K562 (cell line): ENCODE data around the gene HAX1. TPM values are rescaled to one million over a fixed set of nuclear protein-coding genes. Genes with fewer than 3 reads are reported as not detected.

ENCODE experiments used
- BCL6 ChIP-seq: fragments of 250-450 bp; sonication (Bioruptor Pico); IDR thresholded peaks from 2 replicates; pipeline ENCODE4 v1.4.0; 2020
- BRD9 ChIP-seq: fragments of 450-650 bp; IDR thresholded peaks from 2 replicates; pipeline ENCODE4 v1.6.1; 2018; ENCODE audit warnings: low read depth; ENCODE audit not compliant: partially characterized antibody
- CXXC5 ChIP-seq: fragments of 250-450 bp; sonication (Bioruptor Pico); IDR thresholded peaks from 2 replicates; pipeline ENCODE4 v1.8.0; 2022; ENCODE audit warnings: inconsistent platforms, mild to moderate bottlenecking, moderate library complexity
- FOXA3 ChIP-seq, 2 experiments: fragments of 450-650 bp in 1 of 2; sonication (generic) in 1 of 2; formaldehyde crosslinking; IDR thresholded peaks in 1 of 2; conservative IDR thresholded peaks in 1 of 2; 2 replicates each; pipeline versions ENCODE4 v1.4.0 to v1.8.0; 2020 to 2022; ENCODE audit warnings: mild to moderate bottlenecking in 2 of 2, missing genetic modification reagents in 1 of 2
- FOXK2 ChIP-seq, 2 experiments: fragments of 450-650 bp; IDR thresholded peaks in 1 of 2; conservative IDR thresholded peaks in 1 of 2; 2 replicates each; pipeline ENCODE4 v1.6.1; 2016; ENCODE audit warnings: low read depth in 2 of 2, mild to moderate bottlenecking in 1 of 2
- FUS ChIP-seq: fragments of 200-400 bp; formaldehyde crosslinking; optimal IDR thresholded peaks from 2 replicates; pipeline ENCODE3; 2017; ENCODE audit warnings: low read depth, low read length
- GABPB2 ChIP-seq: fragments of 250-450 bp; sonication (Bioruptor Pico); conservative IDR thresholded peaks from 2 replicates; pipeline ENCODE4 v1.5.1; 2021; ENCODE audit warnings: mild to moderate bottlenecking
- GATA2 ChIP-seq: sonication (generic); formaldehyde crosslinking; IDR thresholded peaks from 2 replicates; pipeline ENCODE4 v1.4.0; 2020; ENCODE audit warnings: mild to moderate bottlenecking, missing genetic modification reagents
- HNRNPUL1 ChIP-seq: fragments of 200-400 bp; formaldehyde crosslinking; IDR thresholded peaks from 2 replicates; pipeline ENCODE4 v1.6.1; 2017; ENCODE audit warnings: low read length
- KAT8 ChIP-seq: fragments of 450-650 bp; IDR thresholded peaks from 2 replicates; pipeline ENCODE4 v1.6.1; 2016; ENCODE audit warnings: low read depth, mild to moderate bottlenecking
- KDM5B ChIP-seq: fragments of 200-600 bp; sonication (generic); IDR thresholded peaks from 2 replicates; pipeline ENCODE4 v1.6.1; 2012; ENCODE audit warnings: low read depth, mild to moderate bottlenecking, moderate library complexity, low read length, control low read depth, inconsistent platforms; ENCODE audit not compliant: insufficient replicate concordance
- MXI1 ChIP-seq: IDR thresholded peaks from 2 replicates; pipeline ENCODE4 v1.6.1; 2011; ENCODE audit warnings: low read depth, mild to moderate bottlenecking, improper control_type of control experiment, low read length
- NEUROD1 ChIP-seq: fragments of 150-350 bp; IDR thresholded peaks from 2 replicates; pipeline ENCODE4 v1.6.1; 2014; ENCODE audit warnings: borderline replicate concordance, low read length, low read depth; ENCODE audit not compliant: partially characterized antibody
- NFIC ChIP-seq: fragments of 450-650 bp; IDR thresholded peaks from 2 replicates; pipeline ENCODE4 v1.6.1; 2017; ENCODE audit warnings: mild to moderate bottlenecking, inconsistent platforms
- RB1 ChIP-seq: fragments of 450-650 bp; IDR thresholded peaks from 2 replicates; pipeline ENCODE4 v1.6.1; 2017; ENCODE audit warnings: low read depth, mild to moderate bottlenecking
- RNF2 ChIP-seq: sonication (generic); IDR thresholded peaks from 2 replicates; pipeline ENCODE4 v1.6.1; 2016
- SMARCA4 ChIP-seq: fragments of 450-650 bp; IDR thresholded peaks from 2 replicates; pipeline ENCODE4 v1.6.1; 2016
- STAT5A ChIP-seq: IDR thresholded peaks from 2 replicates; pipeline ENCODE4 v1.6.1; 2012; ENCODE audit warnings: low read length, inconsistent platforms, borderline replicate concordance
- TAF15 ChIP-seq: fragments of 200-400 bp; formaldehyde crosslinking; IDR thresholded peaks from 2 replicates; pipeline ENCODE4 v1.6.1; 2017; ENCODE audit warnings: mild to moderate bottlenecking, low read depth, low read length, moderate library complexity
- ZNF584 ChIP-seq: fragments of 200-800 bp; sonication (Bioruptor generic); IDR thresholded peaks from 2 replicates; pipeline ENCODE4 v1.6.1; 2016; ENCODE audit warnings: low read depth, mild to moderate bottlenecking, missing genetic modification characterization, missing compliant biosample characterization
- ZNF586 ChIP-seq: fragments of 450-650 bp; formaldehyde crosslinking; conservative IDR thresholded peaks from 2 replicates; pipeline ENCODE4 v1.4.0; 2020; ENCODE audit warnings: mild to moderate bottlenecking, moderate library complexity
- polyA plus RNA-seq, 8 experiments: library from polyadenylated mRNA; depleted of rRNA in 4 of 8; stranded (reverse) in 5 of 8; unstranded in 3 of 8; fragments of >200 nt; fragmentation: Nextera tagmentation in 2 of 8; fragmentation: Illumina TruSeq in 1 of 8; extraction: Ambion mirVana in 2 of 8; extraction: Trizol in 1 of 8; gene quantifications; 2 replicates each; pipeline versions ENCODE4 v1.2.1 to v1.2.3, GENCODE V29; 2011 to 2014; ENCODE audit warnings: inconsistent platforms in 1 of 8, missing spikeins in 1 of 8
- total RNA-seq, 7 experiments: library from RNA; depleted of rRNA in 6 of 7; stranded (reverse); fragments of >200 nt in 6 of 7; fragmentation: Illumina TruSeq in 2 of 7; extraction: Trizol in 2 of 7; gene quantifications; 2 replicates each; pipeline versions ENCODE4 v1.2.1 to v1.2.3, GENCODE V29; 2011 to 2021; ENCODE audit warnings: low replicate concordance in 1 of 7
- TF ChIP-seq, protein P1 (sequence below): fragments of 450-650 bp; IDR thresholded peaks from 2 replicates; pipeline ENCODE4 v1.6.1; 2014; ENCODE audit warnings: low read depth, mild to moderate bottlenecking, moderate library complexity, borderline replicate concordance
- TF ChIP-seq, protein P2 (sequence below): fragments of 450-650 bp; IDR thresholded peaks from 2 replicates; pipeline ENCODE4 v1.6.1; 2016; ENCODE audit warnings: antibody characterized with exemption
- TF ChIP-seq, protein P3 (sequence below), 2 experiments: IDR thresholded peaks; 2 replicates each; pipeline ENCODE4 v1.6.1; 2011; ENCODE audit warnings: borderline replicate concordance in 1 of 2, control low read depth in 1 of 2, low read depth in 1 of 2, low read length in 1 of 2, mild to moderate bottlenecking in 1 of 2, mixed read lengths in 1 of 2, moderate library complexity in 1 of 2; ENCODE audit not compliant: insufficient read depth in 1 of 2, insufficient read length in 1 of 2, poor library complexity in 1 of 2, severe bottlenecking in 1 of 2; ENCODE audit errors: extremely low read depth in 1 of 2

HAX1 gene
- total and polyA plus RNA-seq, 9 of the 15 experiments (the other 6 are each of a cell fraction or from before 2014, with no cell fraction given), result 143 to 492 (median 234) TPM

DNA sequence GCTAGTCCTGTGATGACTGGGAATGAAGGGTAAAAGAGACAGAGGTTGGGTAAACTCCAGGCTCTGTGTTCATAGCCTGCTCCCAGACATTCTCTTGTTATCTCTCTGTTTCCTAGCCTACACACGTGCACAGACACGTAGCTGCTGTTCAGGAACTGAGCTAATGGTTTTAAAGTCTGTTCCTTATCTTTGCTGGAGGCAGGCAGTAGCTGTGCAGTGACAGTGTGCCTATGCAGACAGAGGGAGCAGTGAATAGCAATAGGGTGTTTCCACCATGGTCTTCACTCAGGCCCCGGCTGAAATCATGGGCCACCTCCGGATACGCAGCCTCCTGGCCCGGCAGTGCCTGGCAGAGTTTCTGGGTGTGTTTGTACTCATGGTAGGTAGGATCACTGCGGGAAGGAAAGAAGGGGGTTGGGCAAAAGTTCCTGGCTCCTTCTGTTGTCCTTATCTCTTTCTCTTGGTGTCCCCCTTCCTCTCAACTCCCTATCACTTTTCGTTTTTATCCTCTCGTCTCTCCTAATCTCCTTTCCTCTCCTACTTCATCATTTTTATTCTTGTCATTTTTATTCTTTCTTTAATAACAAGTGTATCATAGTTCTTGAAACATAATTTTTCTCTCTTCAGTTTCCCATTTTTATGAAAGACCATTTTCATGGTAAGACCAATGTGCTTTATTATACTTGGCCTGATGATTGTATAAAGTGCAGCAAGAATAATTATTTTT, 48.6 kb downstream of the HAX1 start, which contains the start of gene AQP10 (continued):
- TF ChIP-seq STAT5A (peak; percentile 66; the same call in 1 of the 2 replicates), HNRNPUL1 (no peak), GABPB2 (CRISPR knock-in tag) (no peak), BCL6 (CRISPR knock-in tag) (no peak; the same call in 1 of the 2 replicates), KDM5B (peak; percentile 72), BRD9 (peak; percentile 66), KAT8 (no peak), GATA2 (peak; percentile 95), ZNF586 (CRISPR knock-in tag) (no peak), RB1 (peak; percentile 56; the same call in 1 of the 2 replicates), NFIC (peak; percentile 47; the same call in 1 of the 2 replicates), RNF2 (peak; percentile 77), FOXA3 (CRISPR knock-in tag; conservative IDR thresholded peaks at IDR 0.05 in 1 of 2, IDR thresholded peaks at IDR 0.05 in 1 of 2) (no peak), NEUROD1 (peak; percentile 68), FUS (no peak), FOXK2 (conservative IDR thresholded peaks at IDR 0.05 in 1 of 2, IDR thresholded peaks at IDR 0.05 in 1 of 2; ENCODE audit: low read depth in 2 of 2) (peak; percentile 86 to 92), MXI1 (peak; percentile 88), CXXC5 (CRISPR knock-in tag) (peak; percentile 92), ZNF584 (no peak), TAF15 (no peak), SMARCA4 (peak; percentile 88)
- TF ChIP-seq, protein P1, sequence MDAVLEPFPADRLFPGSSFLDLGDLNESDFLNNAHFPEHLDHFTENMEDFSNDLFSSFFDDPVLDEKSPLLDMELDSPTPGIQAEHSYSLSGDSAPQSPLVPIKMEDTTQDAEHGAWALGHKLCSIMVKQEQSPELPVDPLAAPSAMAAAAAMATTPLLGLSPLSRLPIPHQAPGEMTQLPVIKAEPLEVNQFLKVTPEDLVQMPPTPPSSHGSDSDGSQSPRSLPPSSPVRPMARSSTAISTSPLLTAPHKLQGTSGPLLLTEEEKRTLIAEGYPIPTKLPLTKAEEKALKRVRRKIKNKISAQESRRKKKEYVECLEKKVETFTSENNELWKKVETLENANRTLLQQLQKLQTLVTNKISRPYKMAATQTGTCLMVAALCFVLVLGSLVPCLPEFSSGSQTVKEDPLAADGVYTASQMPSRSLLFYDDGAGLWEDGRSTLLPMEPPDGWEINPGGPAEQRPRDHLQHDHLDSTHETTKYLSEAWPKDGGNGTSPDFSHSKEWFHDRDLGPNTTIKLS, result peak; percentile 81; the same call in 1 of the 2 replicates
- TF ChIP-seq, protein P2, sequence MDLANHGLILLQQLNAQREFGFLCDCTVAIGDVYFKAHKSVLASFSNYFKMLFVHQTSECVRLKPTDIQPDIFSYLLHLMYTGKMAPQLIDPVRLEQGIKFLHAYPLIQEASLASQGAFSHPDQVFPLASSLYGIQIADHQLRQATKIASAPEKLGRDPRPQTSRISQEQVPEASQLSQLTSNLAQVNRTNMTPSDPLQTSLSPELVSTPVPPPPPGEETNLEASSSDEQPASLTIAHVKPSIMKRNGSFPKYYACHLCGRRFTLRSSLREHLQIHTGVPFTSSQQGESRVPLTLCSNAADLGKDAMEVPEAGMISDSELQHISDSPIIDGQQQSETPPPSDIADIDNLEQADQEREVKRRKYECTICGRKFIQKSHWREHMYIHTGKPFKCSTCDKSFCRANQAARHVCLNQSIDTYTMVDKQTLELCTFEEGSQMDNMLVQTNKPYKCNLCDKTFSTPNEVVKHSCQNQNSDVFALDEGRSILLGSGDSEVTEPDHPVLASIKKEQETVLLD, result peak; percentile 49; the same call in 1 of the 2 replicates
- TF ChIP-seq, protein P3, sequence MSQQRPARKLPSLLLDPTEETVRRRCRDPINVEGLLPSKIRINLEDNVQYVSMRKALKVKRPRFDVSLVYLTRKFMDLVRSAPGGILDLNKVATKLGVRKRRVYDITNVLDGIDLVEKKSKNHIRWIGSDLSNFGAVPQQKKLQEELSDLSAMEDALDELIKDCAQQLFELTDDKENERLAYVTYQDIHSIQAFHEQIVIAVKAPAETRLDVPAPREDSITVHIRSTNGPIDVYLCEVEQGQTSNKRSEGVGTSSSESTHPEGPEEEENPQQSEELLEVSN (IDR thresholded peaks at IDR 0.05; ENCODE audit: borderline replicate concordance in 1 of 2, extremely low read depth in 1 of 2, insufficient read depth in 1 of 2, insufficient read length in 1 of 2, low read depth in 1 of 2, low read length in 1 of 2, poor library complexity in 1 of 2, severe bottlenecking in 1 of 2), result peak; percentile 50 to 52
